Measurements from ENCODE around the gene OLA1.

The OLA1 gene

DNA sequence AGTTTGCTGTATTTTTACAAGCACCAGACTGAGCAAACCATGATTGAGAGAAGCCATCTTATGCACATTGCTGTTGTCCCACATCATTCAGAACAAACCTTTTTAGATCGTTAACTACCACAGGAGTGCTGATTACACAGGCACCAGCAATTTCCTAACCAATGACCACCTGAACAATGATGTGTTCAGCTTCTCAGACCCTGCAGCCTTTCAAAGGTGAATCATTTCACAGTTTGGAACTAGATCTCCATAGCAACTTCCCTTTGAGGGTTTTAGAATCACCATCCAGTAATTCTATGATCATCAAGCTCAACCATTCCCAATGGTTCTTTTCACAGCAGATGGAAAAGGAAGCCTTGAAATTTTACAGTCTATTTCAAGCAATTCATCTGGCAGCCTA, 71.4 kb downstream of the OLA1 start:
- no peak for DNase-seq

- no peak for DNase-seq
Measured at GRCh38 chr2:174174741-174175140, 73.6 kb downstream of the OLA1 start.

- DNase-seq, result no peak
Measured at GRCh38 chr2:174172802-174173355, 75.5 kb downstream of the OLA1 start.

- DNase-seq, result no peak
Measured at GRCh38 chr2:174171686-174172445, 76.5 kb downstream of the OLA1 start.

DNA sequence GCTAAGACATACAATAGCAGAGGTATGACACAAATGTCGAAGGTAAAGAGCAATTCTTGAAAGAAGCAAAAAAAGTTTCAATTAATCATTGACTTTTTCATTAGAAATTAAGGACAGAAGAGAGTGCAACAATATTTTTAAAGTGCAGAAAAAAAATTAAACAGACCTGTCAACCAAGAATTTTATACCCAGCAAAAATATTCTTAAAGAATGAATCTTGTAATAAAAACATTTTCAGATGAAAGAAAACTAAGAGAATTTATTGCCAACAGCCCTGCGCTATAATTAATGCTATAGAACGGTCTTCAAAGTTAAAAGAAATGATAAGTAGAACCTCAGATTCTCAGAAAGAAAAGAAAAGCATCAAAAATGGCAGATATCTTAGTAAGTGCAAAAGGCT, 79.0 kb downstream of the OLA1 start:
- no peak for DNase-seq

DNA sequence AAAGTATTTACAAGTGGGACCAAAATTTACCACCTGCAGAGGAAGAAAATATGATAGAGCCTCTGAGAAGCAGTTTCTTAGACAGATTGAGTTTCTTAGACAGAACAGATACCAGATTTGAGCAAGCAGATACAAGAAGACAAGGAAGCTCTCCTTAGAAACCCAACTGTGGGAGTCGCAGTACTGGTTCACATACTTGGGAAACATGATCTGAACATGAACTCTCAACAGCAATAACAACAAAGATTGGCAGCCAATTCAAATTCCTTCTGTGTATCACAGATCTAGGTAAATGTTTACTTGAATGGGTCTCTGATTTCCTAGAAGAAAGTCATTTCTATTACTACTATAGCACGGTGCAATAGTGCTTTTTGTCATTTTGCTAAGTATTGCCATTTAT, 82.1 kb downstream of the OLA1 start:
- DNase-seq, result no peak

DNA sequence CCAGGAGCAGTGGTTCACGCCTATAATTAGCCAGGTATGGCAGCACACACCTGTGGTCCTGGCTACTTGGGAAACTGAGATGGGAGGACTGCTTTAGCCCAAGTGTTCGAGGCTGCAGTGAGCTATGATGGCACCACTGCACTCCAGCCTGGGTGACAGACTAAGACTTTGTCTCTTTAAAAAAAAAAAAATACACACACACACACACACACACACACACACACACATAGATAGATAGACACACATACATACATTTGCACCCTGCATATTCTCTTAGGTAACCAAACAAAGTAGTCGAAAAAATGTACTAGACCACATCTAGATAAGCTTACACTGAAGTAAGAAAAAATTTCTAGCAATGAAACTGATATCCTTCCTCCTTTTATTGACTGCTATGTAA, 86.8 kb downstream of the OLA1 start:
- DNase-seq, result no peak

- DNase-seq, result no peak
Measured at GRCh38 chr2:174158003-174158402, 90.3 kb downstream of the OLA1 start.

- DNase-seq, result no peak
Measured at GRCh38 chr2:174157053-174157452, 91.3 kb downstream of the OLA1 start.

- no peak for DNase-seq
Measured at GRCh38 chr2:174153757-174154680, 94.3 kb downstream of the OLA1 start.

- DNase-seq, result no peak
Measured at GRCh38 chr2:174149530-174149929, 98.8 kb downstream of the OLA1 start.

DNA sequence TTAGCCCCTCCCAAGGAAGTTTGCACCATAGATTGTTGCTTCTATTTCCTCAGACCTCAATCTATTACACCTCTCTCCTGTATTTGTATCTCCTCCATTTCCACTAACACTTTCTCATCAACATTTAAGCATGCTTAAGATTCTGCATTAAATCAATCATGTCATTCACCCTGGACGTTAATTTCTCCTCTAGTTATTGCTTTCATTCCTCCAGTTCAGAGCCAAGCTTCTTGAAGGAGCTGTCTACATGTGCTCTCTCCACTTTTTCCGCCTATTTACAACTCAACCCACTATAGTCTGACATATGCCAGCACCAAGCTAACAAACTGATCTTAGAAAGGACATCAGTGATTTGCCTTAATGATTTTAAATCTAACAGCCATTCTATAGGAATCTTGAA, 99.5 kb downstream of the OLA1 start:
- no peak for DNase-seq

- no peak for DNase-seq
Measured at GRCh38 chr2:174145827-174146226, 102.5 kb downstream of the OLA1 start.

DNA sequence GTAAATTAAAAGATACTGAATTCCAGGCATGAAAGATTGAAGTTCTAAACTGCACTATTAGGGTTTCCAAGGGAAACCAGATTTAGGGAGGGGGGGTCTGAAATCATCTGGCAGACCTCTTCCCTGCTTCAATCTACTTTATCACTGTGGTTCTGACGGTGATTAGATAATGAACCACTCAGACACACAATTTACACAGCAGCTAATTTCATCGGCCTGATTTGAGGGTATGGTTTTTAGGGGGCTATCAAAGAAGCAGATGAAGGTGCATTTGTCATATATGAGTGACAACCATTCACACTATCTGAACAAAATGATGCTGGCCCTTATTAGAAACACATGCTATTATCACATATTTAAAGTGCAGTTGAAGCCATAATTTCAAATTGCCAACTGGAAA, 106.0 kb downstream of the OLA1 start:
- no peak for DNase-seq

GRCh38 chr2:174138161-174138560, 110.2 kb downstream of the OLA1 start:
- DNase-seq, result no peak

DNA sequence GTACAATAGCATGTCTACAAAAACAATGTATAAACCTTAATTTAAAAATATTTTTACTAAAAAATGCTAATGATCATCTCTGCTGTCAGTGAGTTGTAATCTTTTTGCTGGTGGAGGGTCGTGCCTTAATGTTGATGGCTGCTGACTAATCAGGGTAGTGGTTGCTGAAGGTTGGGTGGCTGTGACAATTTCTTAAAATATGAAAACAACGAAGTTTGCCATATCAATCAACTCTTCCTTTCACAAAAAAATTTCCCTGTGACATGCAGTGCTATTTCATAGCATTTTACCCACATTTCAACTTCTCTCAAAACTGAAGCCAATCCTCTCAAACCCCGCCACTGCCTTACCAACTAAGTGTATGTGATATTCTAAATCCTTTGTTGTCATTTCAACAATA, 112.4 kb downstream of the OLA1 start:
- DNase-seq, result no peak

GRCh38 chr2:174125090-174125489, 123.2 kb downstream of the OLA1 start:
- DNase-seq, result no peak

GRCh38 chr2:174124181-174124580, 124.2 kb downstream of the OLA1 start:
- DNase-seq, result no peak

GRCh38 chr2:174122185-174122584, 126.1 kb downstream of the OLA1 start:
- DNase-seq, result no peak

DNA sequence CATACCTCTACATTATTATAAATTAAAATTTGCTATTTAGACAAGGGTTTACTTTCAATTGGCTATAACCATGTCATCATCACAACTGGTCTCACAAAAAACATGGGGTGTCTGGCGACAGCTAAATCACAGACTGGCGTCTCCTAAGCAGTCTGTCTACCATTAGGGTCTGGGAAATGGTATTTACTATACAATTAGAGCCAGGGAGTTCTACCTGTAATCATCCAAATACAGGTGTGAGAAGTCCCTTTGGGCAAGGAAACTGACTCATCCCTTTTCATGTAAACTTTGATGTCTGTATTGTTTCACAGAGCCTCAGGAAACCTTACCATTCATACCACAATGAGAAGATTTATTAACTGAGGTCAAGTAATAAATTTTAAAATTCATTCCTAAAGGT, 126.7 kb downstream of the OLA1 start:
- DNase-seq, result no peak

DNA sequence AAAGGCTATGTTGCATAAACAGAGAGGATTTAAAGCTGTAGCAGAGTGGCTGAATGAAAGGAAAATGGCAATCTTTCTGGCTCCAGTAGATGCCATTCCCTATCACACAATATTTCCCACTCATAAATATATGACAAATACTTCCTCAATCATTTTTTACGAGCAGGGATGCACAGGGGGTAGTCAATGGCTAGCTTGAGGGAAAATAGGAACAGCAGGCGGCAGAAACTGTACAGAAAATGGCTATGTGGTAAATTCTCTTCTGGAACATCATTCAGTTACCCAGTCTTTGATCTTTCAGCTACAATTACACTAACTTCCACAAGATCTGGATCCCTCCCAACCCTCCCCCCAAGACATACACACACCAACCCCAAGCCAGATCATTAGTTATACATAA, 127.2 kb downstream of the OLA1 start:
- no peak for DNase-seq

DNA sequence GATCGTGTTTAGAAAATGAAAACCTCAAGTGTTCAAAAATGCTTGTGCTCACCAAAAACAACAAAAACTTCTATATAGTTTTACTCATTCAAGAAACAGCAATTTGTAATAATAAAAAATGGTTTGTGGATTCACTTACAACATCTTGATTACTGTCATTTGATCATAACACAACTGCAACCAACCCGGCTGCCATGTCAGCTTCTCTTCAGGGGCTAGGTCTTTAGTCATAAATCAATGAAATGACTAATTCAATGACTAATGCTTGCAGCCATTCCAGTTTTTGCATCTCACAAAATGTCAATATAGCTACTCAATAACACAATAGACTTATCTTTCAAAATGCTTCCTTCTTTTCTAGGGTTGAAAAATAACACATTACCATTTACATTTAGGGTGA, 128.0 kb downstream of the OLA1 start:
- no peak for DNase-seq

GRCh38 chr2:174117951-174118930, 130.1 kb downstream of the OLA1 start:
- no peak for DNase-seq

Measured in activated CD8-positive, alpha-beta memory T cell treated with anti-CD3 and anti-CD28 coated beads, Interleukin-2, amount 50 U/mL, for 4 hours (primary cell).